Measurements from ENCODE around the gene ERCC4. TPM values are rescaled to one million over a fixed set of nuclear protein-coding genes. Genes with fewer than 3 reads are reported as not detected.

ERCC4 gene
- total and polyA plus RNA-seq, 2 of the 8 experiments (the other 6 are each of a cell fraction or from before 2014, with no cell fraction given): 1.6 to 13.2 TPM

GRCh38 chr16:13919683-13920509 lies at the start of gene ERCC4 (continued):
- TF ChIP-seq EZH2 (IDR thresholded peaks at IDR 0.05; ENCODE audit: low read depth, low read length, severe bottlenecking): no peak
- peak; percentile 38 to 41; a peak in 2 of 4 replicates for TF ChIP-seq RAD21 (IDR thresholded peaks at IDR 0.05 in 1 of 2, conservative IDR thresholded peaks at IDR 0.05 in 1 of 2; ENCODE audit: low read depth in 2 of 2, low read length in 2 of 2)
- TF ChIP-seq TBP (IDR thresholded peaks at IDR 0.05; ENCODE audit: low read depth, low read length): no peak
- TF ChIP-seq ATF2 (IDR thresholded peaks at IDR 0.05; ENCODE audit: low read length): no peak
- TF ChIP-seq CBX5 (IDR thresholded peaks at IDR 0.05; ENCODE audit: low read depth, low read length): no peak
- TF ChIP-seq JUN (IDR thresholded peaks at IDR 0.05; ENCODE audit: low read depth, low read length): no peak
- TF ChIP-seq, protein P1, sequence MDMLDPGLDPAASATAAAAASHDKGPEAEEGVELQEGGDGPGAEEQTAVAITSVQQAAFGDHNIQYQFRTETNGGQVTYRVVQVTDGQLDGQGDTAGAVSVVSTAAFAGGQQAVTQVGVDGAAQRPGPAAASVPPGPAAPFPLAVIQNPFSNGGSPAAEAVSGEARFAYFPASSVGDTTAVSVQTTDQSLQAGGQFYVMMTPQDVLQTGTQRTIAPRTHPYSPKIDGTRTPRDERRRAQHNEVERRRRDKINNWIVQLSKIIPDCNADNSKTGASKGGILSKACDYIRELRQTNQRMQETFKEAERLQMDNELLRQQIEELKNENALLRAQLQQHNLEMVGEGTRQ (IDR thresholded peaks at IDR 0.05; ENCODE audit: low read length): no peak
- no peak for TF ChIP-seq SIRT6 (IDR thresholded peaks at IDR 0.05; ENCODE audit: low read length)
- TF ChIP-seq SAP30 (IDR thresholded peaks at IDR 0.05; ENCODE audit: insufficient read depth, insufficient replicate concordance, low read length): no peak
- TF ChIP-seq CHD1 (IDR thresholded peaks at IDR 0.05; ENCODE audit: low read depth, low read length): no peak
- no peak for TF ChIP-seq KDM1A (IDR thresholded peaks at IDR 0.05; ENCODE audit: borderline replicate concordance, low read length)
- no peak for TF ChIP-seq NANOG (IDR thresholded peaks at IDR 0.05; ENCODE audit: insufficient read depth, low read depth, low read length, poor library complexity, severe bottlenecking)
- peak; percentile 79 for TF ChIP-seq RBBP5 (IDR thresholded peaks at IDR 0.05; ENCODE audit: borderline replicate concordance, low read depth, low read length)
- TF ChIP-seq GABPA (IDR thresholded peaks at IDR 0.05; ENCODE audit: borderline replicate concordance, insufficient read depth, low read length): peak; percentile 83; the same call in 1 of the 2 replicates
- peak in 1 of 2 experiments; percentile 92; a peak in 2 of 4 replicates for TF ChIP-seq HDAC2 (IDR thresholded peaks at IDR 0.05; ENCODE audit: borderline replicate concordance in 1 of 2, low read depth in 2 of 2, low read length in 2 of 2)
- TF ChIP-seq TAF1 (IDR thresholded peaks at IDR 0.05; ENCODE audit: low read depth, low read length): peak; percentile 73
- TF ChIP-seq E2F6 (IDR thresholded peaks at IDR 0.05): 0 out of 2 replicates have a peak, but pooled peaks have one; percentile 46
- no peak for TF ChIP-seq EGR1 (IDR thresholded peaks at IDR 0.05; ENCODE audit: borderline replicate concordance, low read depth, low read length)
- TF ChIP-seq ZNF274 (IDR thresholded peaks at IDR 0.05; ENCODE audit: borderline replicate concordance, extremely low read depth, low read length): no peak
